ENCODE results near the gene SRRM3.
A peak's percentile ranks its signal among the peaks of the same experiment; 100 is the strongest.
"Not testable (repeated sequence)": the region's sequence is repeated elsewhere in the genome, so short reads cannot be mapped to it uniquely, and the experiment has no call there.

SRRM3 gene

GRCh38 chr7:76216381-76217082 lies 14.8 kb downstream of the SRRM3 start:
- Histone ChIP-seq H3K36me3 (no peaks in the 10 kb centered on the region), H3K9me3 (no peaks in the 10 kb centered on the region), H3K4me2 (no peak overlapping the region), H3K27ac (no peak overlapping the region), H4K20me1 (no peaks in the 10 kb centered on the region), H3K4me1 (peaks cover 12% of the 10 kb centered on the region), H3K27me3 (peaks cover 21% of the 10 kb centered on the region), H3K9ac (no peak overlapping the region), H3K4me3 (no peak overlapping the region)
- TF ChIP-seq Cebpa-rat (IDR thresholded peaks at IDR 0.05) = no peak

- no peak overlapping the region for H3K27ac ChIP-seq
- H4K20me1 ChIP-seq = no peaks in the 10 kb centered on the region; the same call in 1 of the 2 replicates
- H3K27me3 ChIP-seq = peaks cover 26% of the 10 kb centered on the region
- no peaks in the 10 kb centered on the region for H3K36me3 ChIP-seq
- no peak overlapping the region for H3K4me2 ChIP-seq
- H3K4me3 ChIP-seq = no peak overlapping the region
- peaks cover 12% of the 10 kb centered on the region for H3K4me1 ChIP-seq
- no peak overlapping the region for H3K9ac ChIP-seq
- H3K9me3 ChIP-seq = no peaks in the 10 kb centered on the region
- no peak for TF ChIP-seq Cebpa-rat (IDR thresholded peaks at IDR 0.05)
Observed at GRCh38 chr7:76217942-76218566, 16.4 kb downstream of the SRRM3 start.

- H3K36me3 ChIP-seq = no peaks in the 10 kb centered on the region
- peaks cover 12% of the 10 kb centered on the region for H3K4me1 ChIP-seq
- H3K4me3 ChIP-seq = no peak overlapping the region
- TF ChIP-seq Cebpa-rat (IDR thresholded peaks at IDR 0.05) = no peak
- H3K4me2 ChIP-seq = peak overlapping the region; percentile 24; the same call in 1 of the 2 replicates
- no peaks in the 10 kb centered on the region; the same call in 1 of the 2 replicates for H4K20me1 ChIP-seq
- H3K27ac ChIP-seq = no peak overlapping the region
- H3K9me3 ChIP-seq = no peaks in the 10 kb centered on the region
- no peak overlapping the region for H3K9ac ChIP-seq
- H3K27me3 ChIP-seq = peaks cover 38% of the 10 kb centered on the region
Observed at GRCh38 chr7:76220185-76221057, 18.7 kb downstream of the SRRM3 start.

GRCh38 chr7:76222333-76222732 lies 20.6 kb downstream of the SRRM3 start:
- no peak for TF ChIP-seq Cebpa-rat (IDR thresholded peaks at IDR 0.05)

GRCh38 chr7:76222839-76223238 lies 21.1 kb downstream of the SRRM3 start:
- no peak overlapping the region for H3K4me3 ChIP-seq
- H3K4me2 ChIP-seq = no peak overlapping the region
- no peak overlapping the region for H3K27ac ChIP-seq
- H3K4me1 ChIP-seq = peaks cover 12% of the 10 kb centered on the region
- H3K36me3 ChIP-seq = no peaks in the 10 kb centered on the region
- no peak for TF ChIP-seq Cebpa-rat (IDR thresholded peaks at IDR 0.05)
- peaks cover 7% of the 10 kb centered on the region; the same call in 1 of the 2 replicates for H4K20me1 ChIP-seq
- H3K27me3 ChIP-seq = peaks cover 20% of the 10 kb centered on the region
- H3K9me3 ChIP-seq = no peaks in the 10 kb centered on the region
- H3K9ac ChIP-seq = no peak overlapping the region

More at GRCh38 chr7:76222333-76222732, 20.6 kb downstream of the SRRM3 start:
- peaks cover 7% of the 10 kb centered on the region; the same call in 1 of the 2 replicates for H4K20me1 ChIP-seq
- no peak overlapping the region for H3K4me2 ChIP-seq
- H3K27ac ChIP-seq = no peak overlapping the region
- no peaks in the 10 kb centered on the region for H3K9me3 ChIP-seq
- H3K27me3 ChIP-seq = peaks cover 25% of the 10 kb centered on the region
- H3K9ac ChIP-seq = no peak overlapping the region
- H3K4me3 ChIP-seq = no peak overlapping the region
- H3K36me3 ChIP-seq = no peaks in the 10 kb centered on the region
- peaks cover 12% of the 10 kb centered on the region for H3K4me1 ChIP-seq

- peaks cover 7% of the 10 kb centered on the region; the same call in 1 of the 2 replicates for H4K20me1 ChIP-seq
- peaks cover 12% of the 10 kb centered on the region for H3K4me1 ChIP-seq
- TF ChIP-seq Cebpa-rat (IDR thresholded peaks at IDR 0.05) = no peak
- no peaks in the 10 kb centered on the region for H3K9me3 ChIP-seq
- no peak overlapping the region for H3K9ac ChIP-seq
- H3K4me3 ChIP-seq = no peak overlapping the region
- no peaks in the 10 kb centered on the region for H3K36me3 ChIP-seq
- H3K4me2 ChIP-seq = no peak overlapping the region
- H3K27me3 ChIP-seq = peaks cover 17% of the 10 kb centered on the region; the same call in 1 of the 2 replicates
- no peak overlapping the region for H3K27ac ChIP-seq
Observed at GRCh38 chr7:76223286-76223972, 21.7 kb downstream of the SRRM3 start.

GRCh38 chr7:76224695-76225094 lies 23.0 kb downstream of the SRRM3 start:
- Histone ChIP-seq H3K4me3 (no peak overlapping the region), H3K36me3 (no peaks in the 10 kb centered on the region), H3K9ac (no peak overlapping the region), H3K4me1 (peaks cover 12% of the 10 kb centered on the region), H3K9me3 (no peaks in the 10 kb centered on the region), H3K27me3 (peaks cover 17% of the 10 kb centered on the region; the same call in 1 of the 2 replicates), H3K27ac (no peak overlapping the region), H3K4me2 (no peak overlapping the region), H4K20me1 (peaks cover 7% of the 10 kb centered on the region; the same call in 1 of the 2 replicates)
- no peak for TF ChIP-seq Cebpa-rat (IDR thresholded peaks at IDR 0.05)

- no peaks in the 10 kb centered on the region for H3K36me3 ChIP-seq
Observed at GRCh38 chr7:76225379-76225778, 23.7 kb downstream of the SRRM3 start.

GRCh38 chr7:76225951-76226350 lies 24.3 kb downstream of the SRRM3 start:
- Histone ChIP-seq H3K27me3 (peaks cover 17% of the 10 kb centered on the region; the same call in 1 of the 2 replicates), H3K4me1 (0 out of 2 replicates have a peak, but pooled peaks cover under 1% of the 10 kb centered on the region), H3K36me3 (no peaks in the 10 kb centered on the region), H4K20me1 (peaks cover 7% of the 10 kb centered on the region; the same call in 1 of the 2 replicates), H3K4me2 (no peak overlapping the region), H3K4me3 (no peak overlapping the region), H3K27ac (no peak overlapping the region), H3K9ac (no peak overlapping the region), H3K9me3 (no peaks in the 10 kb centered on the region)
- no peak for TF ChIP-seq Cebpa-rat (IDR thresholded peaks at IDR 0.05)

More at GRCh38 chr7:76225379-76225778, 23.7 kb downstream of the SRRM3 start:
- H3K9me3 ChIP-seq = no peaks in the 10 kb centered on the region
- H3K27ac ChIP-seq = no peak overlapping the region
- H3K27me3 ChIP-seq = peaks cover 17% of the 10 kb centered on the region; the same call in 1 of the 2 replicates
- H3K9ac ChIP-seq = no peak overlapping the region
- TF ChIP-seq Cebpa-rat (IDR thresholded peaks at IDR 0.05) = no peak
- peaks cover 6% of the 10 kb centered on the region for H3K4me1 ChIP-seq
- H3K4me3 ChIP-seq = no peak overlapping the region
- peaks cover 7% of the 10 kb centered on the region; the same call in 1 of the 2 replicates for H4K20me1 ChIP-seq
- no peak overlapping the region for H3K4me2 ChIP-seq

- H3K27ac ChIP-seq, H3K9me3 ChIP-seq, H3K4me1 ChIP-seq, H4K20me1 ChIP-seq, H3K36me3 ChIP-seq, H3K9ac ChIP-seq, H3K4me3 ChIP-seq, H3K4me2 ChIP-seq: not testable (repeated sequence)
- H3K27me3 ChIP-seq = peaks cover 17% of the 10 kb centered on the region; the same call in 1 of the 2 replicates
Observed at GRCh38 chr7:76226878-76227423, 25.3 kb downstream of the SRRM3 start.

Measured in BLaER1 (cell line).